ENCODE data around the gene USP37.

USP37 gene

GRCh38 chr2:218470448-218470847 lies 97.7 kb downstream of the USP37 start:
- H3K4me3 ChIP-seq (replicated peaks in 1 of 2; ENCODE audit: low read depth in 2 of 2, low read length in 2 of 2): no peak overlapping the region
- no peak for DNase-seq (ENCODE audit: low read depth in 2 of 2)
- no peak for TF ChIP-seq CTCF (IDR thresholded peaks at IDR 0.05; ENCODE audit: low read depth, low read length)

- DNase-seq (ENCODE audit: low read depth in 2 of 2): peak; percentile 51 to 63
- TF ChIP-seq CTCF (IDR thresholded peaks at IDR 0.05; ENCODE audit: low read depth, low read length): peak; percentile 26
- H3K4me3 ChIP-seq (replicated peaks in 1 of 2; ENCODE audit: low read depth in 2 of 2, low read length in 2 of 2): no peak overlapping the region
Observed at GRCh38 chr2:218465987-218466633, 102.0 kb downstream of the USP37 start.

- H3K4me3 ChIP-seq (replicated peaks in 1 of 2; ENCODE audit: low read depth in 2 of 2, low read length in 2 of 2): no peak overlapping the region
- DNase-seq (ENCODE audit: low read depth in 2 of 2): no peak
- no peak for TF ChIP-seq CTCF (IDR thresholded peaks at IDR 0.05; ENCODE audit: low read depth, low read length)
Observed at GRCh38 chr2:218458598-218458997, 109.6 kb downstream of the USP37 start.

- no peak for DNase-seq (ENCODE audit: low read depth in 2 of 2)
- TF ChIP-seq CTCF (IDR thresholded peaks at IDR 0.05; ENCODE audit: low read depth, low read length): no peak
- H3K4me3 ChIP-seq (replicated peaks in 1 of 2; ENCODE audit: low read depth in 2 of 2, low read length in 2 of 2): no peak overlapping the region
Observed at GRCh38 chr2:218456849-218457248, 111.3 kb downstream of the USP37 start.

GRCh38 chr2:218452079-218452478 lies 116.1 kb downstream of the USP37 start:
- H3K4me3 ChIP-seq (replicated peaks in 1 of 2; ENCODE audit: low read depth in 2 of 2, low read length in 2 of 2): no peak overlapping the region
- TF ChIP-seq CTCF (IDR thresholded peaks at IDR 0.05; ENCODE audit: low read depth, low read length): no peak
- no peak for DNase-seq (ENCODE audit: low read depth in 2 of 2)

- no peak overlapping the region for H3K4me3 ChIP-seq (replicated peaks in 1 of 2; ENCODE audit: low read depth in 2 of 2, low read length in 2 of 2)
- TF ChIP-seq CTCF (IDR thresholded peaks at IDR 0.05; ENCODE audit: low read depth, low read length): no peak
- peak in 1 of 2 donors; percentile 10 for DNase-seq (ENCODE audit: low read depth in 2 of 2)
Observed at GRCh38 chr2:218448934-218449333, 119.2 kb downstream of the USP37 start.

GRCh38 chr2:218447072-218447471 lies 121.1 kb downstream of the USP37 start:
- DNase-seq (ENCODE audit: low read depth in 2 of 2): no peak
- no peak for TF ChIP-seq CTCF (IDR thresholded peaks at IDR 0.05; ENCODE audit: low read depth, low read length)
- no peak overlapping the region for H3K4me3 ChIP-seq (replicated peaks in 1 of 2; ENCODE audit: low read depth in 2 of 2, low read length in 2 of 2)
